Left ventricle myocardium inferior (tissue), 1 donor: Measurements from ENCODE around the gene HOXD4. TPM values are rescaled to one million over a fixed set of nuclear protein-coding genes. Genes with fewer than 3 reads are reported as not detected.

Experiments
- DNase-seq: peaks from one replicate; pipeline ENCODE4 v3.0.0-alpha.2; 2020
- H3K27ac ChIP-seq: fragments of 200-600 bp; replicated peaks from 2 replicates; pipeline ENCODE4 v1.8.0; 2021
- H3K27me3 ChIP-seq: fragments of 200-600 bp; 2 replicates; pipeline ENCODE4 v1.8.0; 2021; ENCODE audit warnings: low read depth
- H3K36me3 ChIP-seq: fragments of 200-600 bp; 2 replicates; pipeline ENCODE4 v1.8.0; 2021
- H3K4me1 ChIP-seq: fragments of 200-600 bp; 2 replicates; pipeline ENCODE4 v1.8.0; 2021
- H3K4me3 ChIP-seq: fragments of 200-600 bp; 2 replicates; pipeline ENCODE4 v1.8.0; 2021; ENCODE audit warnings: mild to moderate bottlenecking, moderate library complexity
- H3K9me3 ChIP-seq: fragments of 200-600 bp; replicated peaks from 2 replicates; pipeline ENCODE4 v1.8.0; 2021
- intact Hi-C: fragments of 100-400 bp; cut with micrococcal nuclease; formaldehyde crosslinking; loops from one replicate; pipeline ENCODE4 v1.11.0; 2022
- total RNA-seq: library from RNA; stranded (reverse); fragmentation: NEBNext Ultra II Directional; extraction: Animal tissue kit (Norgen Biotek cat#: 25700); gene quantifications from one replicate; pipeline ENCODE4 v1.2.1, GENCODE V29; 2021
- TF ChIP-seq, protein P1 (sequence below): fragments of 200-600 bp; IDR thresholded peaks from 2 replicates; pipeline ENCODE4 v1.8.0; 2021; ENCODE audit warnings: antibody characterized with exemption, mild to moderate bottlenecking, borderline replicate concordance
- donor health status: DM: no; HTN: yes; CAD: no; lungs with severe emphysema.

HOXD4 gene
- total RNA-seq, 1 donor from 2014 or later: not detected

DNA sequence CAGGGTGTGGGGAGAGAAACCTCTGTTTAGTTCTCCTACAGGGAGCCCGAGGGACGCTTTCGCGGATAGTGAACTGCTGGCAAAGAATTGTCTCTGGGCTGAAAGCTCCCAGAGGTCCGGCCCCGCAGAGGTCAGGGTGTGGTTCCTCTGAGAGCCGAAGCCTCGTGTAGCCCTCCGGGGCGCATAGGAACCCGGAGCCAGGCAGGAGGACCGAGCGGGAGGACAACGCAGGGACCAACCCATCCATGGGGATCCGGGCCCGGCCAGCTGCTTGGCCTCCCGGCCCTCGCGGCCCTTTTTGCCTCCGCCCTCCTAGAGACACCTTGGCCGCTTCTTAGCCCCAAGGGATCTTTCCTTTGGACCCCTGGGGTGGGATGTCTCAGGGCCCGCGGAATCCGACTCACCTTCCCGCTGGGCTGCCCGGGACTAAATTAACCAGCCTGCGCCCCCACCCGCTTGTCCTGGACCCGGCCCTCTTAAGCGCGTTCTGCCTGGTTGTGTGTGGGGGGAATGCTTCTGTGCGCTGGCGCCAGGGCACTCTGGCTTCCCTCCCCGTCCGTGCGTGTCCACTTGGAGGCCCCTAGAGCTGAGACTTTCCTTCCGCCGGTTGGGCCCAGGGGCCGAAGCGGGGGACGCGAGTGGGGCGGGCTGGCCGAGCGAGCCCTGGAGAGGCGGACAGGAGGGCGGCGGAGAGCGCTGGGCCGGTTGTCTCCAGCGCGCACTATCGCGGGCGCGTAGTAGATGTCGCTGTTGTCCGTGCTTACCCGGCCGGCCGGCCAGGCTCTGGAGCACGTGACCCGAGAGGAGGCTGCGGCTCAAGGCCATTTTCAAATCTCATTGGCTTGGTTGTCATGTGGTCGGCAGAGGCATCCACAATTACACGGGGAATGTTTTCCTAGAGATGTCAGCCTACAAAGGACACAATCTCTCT lies 35.2 kb upstream of the HOXD4 start, which contains the start of gene HOXD10:
TSS of gene HOXD10 (plus strand) at position 896 of the 931 bp plus-strand sequence. CDS start 56 bp downstream, outside the sequence.
- peaks cover 100% of the 10 kb centered on the region for H3K27me3 ChIP-seq
- no peak within 1 kb of the TSS for H3K27ac ChIP-seq
- no peaks in the 10 kb centered on the region for H3K36me3 ChIP-seq
- intact Hi-C loops: no loop called here
- H3K4me3 ChIP-seq: peak within 1 kb of the TSS; percentile 5
- TF ChIP-seq, protein P1, sequence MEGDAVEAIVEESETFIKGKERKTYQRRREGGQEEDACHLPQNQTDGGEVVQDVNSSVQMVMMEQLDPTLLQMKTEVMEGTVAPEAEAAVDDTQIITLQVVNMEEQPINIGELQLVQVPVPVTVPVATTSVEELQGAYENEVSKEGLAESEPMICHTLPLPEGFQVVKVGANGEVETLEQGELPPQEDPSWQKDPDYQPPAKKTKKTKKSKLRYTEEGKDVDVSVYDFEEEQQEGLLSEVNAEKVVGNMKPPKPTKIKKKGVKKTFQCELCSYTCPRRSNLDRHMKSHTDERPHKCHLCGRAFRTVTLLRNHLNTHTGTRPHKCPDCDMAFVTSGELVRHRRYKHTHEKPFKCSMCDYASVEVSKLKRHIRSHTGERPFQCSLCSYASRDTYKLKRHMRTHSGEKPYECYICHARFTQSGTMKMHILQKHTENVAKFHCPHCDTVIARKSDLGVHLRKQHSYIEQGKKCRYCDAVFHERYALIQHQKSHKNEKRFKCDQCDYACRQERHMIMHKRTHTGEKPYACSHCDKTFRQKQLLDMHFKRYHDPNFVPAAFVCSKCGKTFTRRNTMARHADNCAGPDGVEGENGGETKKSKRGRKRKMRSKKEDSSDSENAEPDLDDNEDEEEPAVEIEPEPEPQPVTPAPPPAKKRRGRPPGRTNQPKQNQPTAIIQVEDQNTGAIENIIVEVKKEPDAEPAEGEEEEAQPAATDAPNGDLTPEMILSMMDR: no peak
- no peaks in the 10 kb centered on the region for H3K4me1 ChIP-seq
- no peaks in the 10 kb centered on the region for H3K9me3 ChIP-seq
- DNase-seq: no peak

DNA sequence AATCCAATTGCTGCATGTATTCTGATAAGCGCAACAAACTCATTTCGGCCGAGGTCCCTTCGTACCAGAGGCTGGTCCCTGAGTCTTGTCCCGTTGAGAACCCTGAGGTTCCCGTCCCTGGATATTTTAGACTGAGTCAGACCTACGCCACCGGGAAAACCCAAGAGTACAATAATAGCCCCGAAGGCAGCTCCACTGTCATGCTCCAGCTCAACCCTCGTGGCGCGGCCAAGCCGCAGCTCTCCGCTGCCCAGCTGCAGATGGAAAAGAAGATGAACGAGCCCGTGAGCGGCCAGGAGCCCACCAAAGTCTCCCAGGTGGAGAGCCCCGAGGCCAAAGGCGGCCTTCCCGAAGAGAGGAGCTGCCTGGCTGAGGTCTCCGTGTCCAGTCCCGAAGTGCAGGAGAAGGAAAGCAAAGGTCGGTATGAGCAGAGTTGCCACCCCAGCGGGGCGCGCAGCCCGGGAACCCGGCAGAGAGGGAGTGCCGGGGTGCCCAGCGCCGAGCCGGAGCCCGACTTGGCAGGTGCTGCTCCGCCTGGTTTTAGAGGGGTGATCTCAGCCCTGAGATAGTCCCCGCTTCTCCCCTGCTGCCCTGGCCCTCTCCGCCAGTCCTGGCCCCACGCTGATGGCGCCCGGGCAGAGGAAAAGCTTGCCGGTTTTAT lies 34.1 kb upstream of the HOXD4 start:
- Histone ChIP-seq H3K4me3 (no peak overlapping the region), H3K27me3 (peaks cover 100% of the 10 kb centered on the region), H3K9me3 (no peaks in the 10 kb centered on the region), H3K27ac (no peak overlapping the region), H3K36me3 (no peaks in the 10 kb centered on the region), H3K4me1 (peaks cover 3% of the 10 kb centered on the region)
- intact Hi-C loops: no loop called here
- DNase-seq: no peak
- TF ChIP-seq, protein P1: no peak

DNA sequence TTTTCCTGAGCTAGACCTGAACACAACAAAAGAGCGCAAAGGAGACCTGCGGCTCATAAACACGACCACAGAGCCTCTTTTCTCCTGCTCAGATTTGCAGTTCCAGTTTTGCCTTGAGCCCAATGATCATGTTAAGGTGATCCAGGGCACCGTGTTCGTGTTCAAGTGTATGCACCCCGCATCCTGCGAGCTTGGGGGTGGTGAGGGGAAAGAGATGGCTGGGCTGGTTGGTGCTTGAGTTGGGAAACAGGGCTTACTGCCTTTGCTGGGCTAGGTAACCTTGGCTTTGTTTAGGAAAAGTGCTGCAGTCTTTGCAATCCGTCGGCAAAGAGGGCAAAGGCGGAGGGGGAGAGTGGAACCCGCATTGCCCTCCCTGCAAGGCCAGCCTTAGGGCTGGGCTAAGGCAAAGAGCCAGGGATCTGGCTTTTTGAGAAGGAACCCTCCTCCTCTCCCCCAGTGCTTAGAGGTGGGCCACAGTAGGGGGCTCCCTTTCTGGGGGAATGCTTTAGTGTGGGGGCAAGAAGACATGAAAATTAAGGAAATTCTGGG lies 33.5 kb upstream of the HOXD4 start:
- no peak overlapping the region for H3K27ac ChIP-seq
- H3K4me1 ChIP-seq: peaks cover 9% of the 10 kb centered on the region
- TF ChIP-seq, protein P1: no peak
- intact Hi-C loops: no loop called here
- no peak for DNase-seq
- no peaks in the 10 kb centered on the region for H3K9me3 ChIP-seq
- no peaks in the 10 kb centered on the region for H3K36me3 ChIP-seq
- H3K4me3 ChIP-seq: no peak overlapping the region
- peaks cover 100% of the 10 kb centered on the region for H3K27me3 ChIP-seq

DNA sequence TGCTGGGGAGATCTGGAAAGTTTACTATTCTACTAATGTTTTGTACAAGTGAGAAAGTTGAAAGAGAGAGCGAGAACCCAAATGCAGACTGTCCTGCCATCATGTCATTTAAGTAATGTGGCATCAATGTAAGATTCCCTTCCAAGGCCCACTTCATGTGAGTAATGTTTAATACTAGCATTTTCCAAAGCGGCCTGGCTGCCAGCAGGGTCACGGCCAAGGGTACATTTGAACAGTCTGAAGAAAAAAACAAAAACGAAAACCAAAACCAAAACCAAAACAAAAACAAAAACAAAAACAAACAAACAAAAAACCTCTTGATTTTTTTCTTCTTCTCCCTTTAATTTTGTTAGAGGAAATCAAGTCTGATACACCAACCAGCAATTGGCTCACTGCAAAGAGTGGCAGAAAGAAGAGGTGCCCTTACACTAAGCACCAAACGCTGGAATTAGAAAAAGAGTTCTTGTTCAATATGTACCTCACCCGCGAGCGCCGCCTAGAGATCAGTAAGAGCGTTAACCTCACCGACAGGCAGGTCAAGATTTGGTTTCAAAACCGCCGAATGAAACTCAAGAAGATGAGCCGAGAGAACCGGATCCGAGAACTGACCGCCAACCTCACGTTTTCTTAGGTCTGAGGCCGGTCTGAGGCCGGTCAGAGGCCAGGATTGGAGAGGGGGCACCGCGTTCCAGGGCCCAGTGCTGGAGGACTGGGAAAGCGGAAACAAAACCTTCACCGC lies 32.6 kb upstream of the HOXD4 start:
- H3K27me3 ChIP-seq: peaks cover 100% of the 10 kb centered on the region
- H3K4me3 ChIP-seq: no peak overlapping the region
- no peak overlapping the region for H3K27ac ChIP-seq
- no peaks in the 10 kb centered on the region for H3K9me3 ChIP-seq
- DNase-seq: no peak
- H3K36me3 ChIP-seq: no peaks in the 10 kb centered on the region
- intact Hi-C loops: no loop called here
- TF ChIP-seq, protein P1: peak; percentile 16
- peaks cover 18% of the 10 kb centered on the region for H3K4me1 ChIP-seq
